Stimulated activated naive CD8-positive, alpha-beta T cell treated with anti-CD3 and anti-CD28 coated beads, Interleukin-15, amount 100 ng/mL, for 72 hours (primary cell): Measurements from ENCODE around the gene ASTL.

Experiments
- ATAC-seq: fragments of 150-1000 bp; cut with Tn5 transposase; 2 replicates; pipeline ENCODE4 v1.10.0; 2021; ENCODE audit warnings: mild to moderate bottlenecking, moderate library complexity
- DNase-seq, 2 donors: peaks; one replicate each; pipeline ENCODE4 v3.0.0; 2021 to 2022
- H3K27ac Mint-ChIP-seq, 2 donors: one replicate each; pipeline ENCODE4 v1.8.0; 2022; ENCODE audit warnings: mild to moderate bottlenecking in 2 of 2, mixed read lengths in 2 of 2, moderate library complexity in 2 of 2
- H3K27me3 Mint-ChIP-seq: one replicate; pipeline ENCODE4 v1.8.0; 2022; ENCODE audit warnings: mixed read lengths
- H3K4me1 Mint-ChIP-seq: one replicate; pipeline ENCODE4 v1.8.0; 2022; ENCODE audit warnings: mild to moderate bottlenecking, mixed read lengths
- H3K4me3 Mint-ChIP-seq, 2 donors: one replicate each; pipeline ENCODE4 v1.8.0; 2022; ENCODE audit warnings: mild to moderate bottlenecking in 2 of 2, mixed read lengths in 2 of 2, moderate library complexity in 1 of 2
- H3K9me3 Mint-ChIP-seq, 2 donors: one replicate each; pipeline ENCODE4 v1.8.0; 2022; ENCODE audit warnings: mixed read lengths in 2 of 2

Gene ASTL

DNA sequence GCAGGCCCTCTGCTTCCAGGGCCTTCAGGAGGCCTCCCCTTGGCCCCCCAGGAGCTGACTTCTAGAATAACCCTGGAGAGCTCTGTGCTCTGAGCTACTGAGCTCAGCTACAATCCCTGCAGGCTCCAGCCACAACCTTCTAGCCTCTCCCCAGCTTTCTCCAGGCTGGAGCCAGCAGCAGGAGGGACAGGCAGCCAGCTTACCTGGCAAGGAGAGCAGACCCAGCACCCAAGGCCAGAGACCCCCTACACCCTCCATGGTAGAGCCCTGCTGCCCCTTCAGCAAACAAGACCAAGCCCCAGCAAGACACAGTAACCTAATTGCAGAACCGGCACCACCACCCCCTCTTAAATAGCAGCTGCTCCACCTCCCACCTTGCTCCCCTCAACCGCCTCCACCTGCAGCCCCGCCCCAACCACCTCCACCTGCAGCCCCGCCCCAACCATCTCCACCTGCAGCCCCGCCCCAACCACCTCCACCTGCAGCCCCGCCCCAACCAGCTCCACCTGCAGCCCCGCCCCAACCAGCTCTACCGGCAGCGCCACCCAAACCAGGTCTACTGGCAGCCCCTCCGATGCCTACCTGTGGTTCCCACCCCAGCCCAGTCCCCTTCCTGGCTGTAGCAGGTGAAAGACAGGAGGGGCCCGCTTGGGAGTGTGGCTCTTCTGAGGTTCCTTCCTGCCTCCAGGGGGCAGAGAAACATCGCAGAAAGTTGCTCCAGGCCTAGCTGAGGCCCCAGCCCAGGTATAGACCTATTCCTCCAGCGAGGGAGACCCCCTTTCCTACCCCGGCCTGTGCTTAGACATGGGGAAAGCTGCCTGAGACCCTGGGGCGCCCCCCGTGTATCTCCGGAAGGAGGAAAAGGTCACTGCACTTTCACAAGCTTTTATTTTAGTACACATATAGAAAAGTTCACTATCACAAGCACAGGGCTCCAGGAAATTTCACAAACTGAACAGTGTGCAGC is at the start of gene ASTL:
Gene ASTL (minus strand): TSS at position 324 of the 967 bp plus-strand sequence. CDS start 66 bp downstream, at position 258.
- DNase-seq (peak; percentile 59 to 77), ATAC-seq (peak; percentile 54)
- Mint-ChIP-seq H3K27ac (peak within 1 kb of the TSS in 1 of 2 donors; percentile 68), H3K27me3 (no peaks in the 10 kb centered on the region), H3K9me3 (no peaks in the 10 kb centered on the region), H3K4me3 (peak within 1 kb of the TSS; percentile 52 to 97), H3K4me1 (peaks cover 51% of the 10 kb centered on the region)

- peaks cover 6% of the 10 kb centered on the region for H3K4me1 Mint-ChIP-seq
- ATAC-seq: no peak
- H3K9me3 Mint-ChIP-seq: no peaks in the 10 kb centered on the region
- H3K27me3 Mint-ChIP-seq: no peaks in the 10 kb centered on the region
- DNase-seq: no peak
- H3K27ac Mint-ChIP-seq: no peak overlapping the region
- H3K4me3 Mint-ChIP-seq: no peak overlapping the region
Observed at GRCh38 chr2:96186562-96186961, 48.3 kb upstream of the ASTL start.

DNA sequence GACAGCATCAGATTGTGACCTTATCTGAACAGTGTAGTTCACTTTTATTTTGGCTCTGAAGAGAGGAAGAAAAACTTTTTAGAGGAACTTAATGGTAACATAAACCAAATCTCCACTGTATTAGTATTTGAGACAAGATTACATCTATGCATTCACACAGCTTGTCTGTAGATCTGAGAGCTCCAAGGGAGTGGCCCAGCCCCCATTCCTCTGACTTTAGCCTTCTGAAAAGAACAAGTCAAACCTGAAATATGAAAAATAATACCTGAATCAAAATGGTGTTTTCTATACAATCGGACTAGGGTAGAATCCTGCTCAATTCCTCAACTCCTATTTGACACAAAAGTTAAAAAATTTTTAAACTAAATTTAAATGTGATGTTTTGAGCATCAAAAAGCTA is 47.2 kb upstream of the ASTL start:
- no peaks in the 10 kb centered on the region for H3K27me3 Mint-ChIP-seq
- H3K4me1 Mint-ChIP-seq: peaks cover 12% of the 10 kb centered on the region
- no peaks in the 10 kb centered on the region for H3K9me3 Mint-ChIP-seq
- peak overlapping the region in 1 of 2 donors; percentile 24 for H3K27ac Mint-ChIP-seq
- DNase-seq (no peak), ATAC-seq (no peak)
- no peak overlapping the region for H3K4me3 Mint-ChIP-seq

GRCh38 chr2:96184989-96185388 is 46.7 kb upstream of the ASTL start:
- Mint-ChIP-seq H3K27me3 (no peaks in the 10 kb centered on the region), H3K9me3 (no peaks in the 10 kb centered on the region), H3K4me1 (peaks cover 12% of the 10 kb centered on the region), H3K4me3 (no peak overlapping the region), H3K27ac (peak overlapping the region in 1 of 2 donors; percentile 24)
- DNase-seq (no peak), ATAC-seq (no peak)

- H3K4me3 Mint-ChIP-seq: no peak overlapping the region
- no peak for DNase-seq
- ATAC-seq: no peak
- no peaks in the 10 kb centered on the region for H3K9me3 Mint-ChIP-seq
- no peak overlapping the region for H3K27ac Mint-ChIP-seq
- H3K4me1 Mint-ChIP-seq: peaks cover 12% of the 10 kb centered on the region
- H3K27me3 Mint-ChIP-seq: no peaks in the 10 kb centered on the region
Observed at GRCh38 chr2:96184188-96184587, 45.9 kb upstream of the ASTL start.

DNA sequence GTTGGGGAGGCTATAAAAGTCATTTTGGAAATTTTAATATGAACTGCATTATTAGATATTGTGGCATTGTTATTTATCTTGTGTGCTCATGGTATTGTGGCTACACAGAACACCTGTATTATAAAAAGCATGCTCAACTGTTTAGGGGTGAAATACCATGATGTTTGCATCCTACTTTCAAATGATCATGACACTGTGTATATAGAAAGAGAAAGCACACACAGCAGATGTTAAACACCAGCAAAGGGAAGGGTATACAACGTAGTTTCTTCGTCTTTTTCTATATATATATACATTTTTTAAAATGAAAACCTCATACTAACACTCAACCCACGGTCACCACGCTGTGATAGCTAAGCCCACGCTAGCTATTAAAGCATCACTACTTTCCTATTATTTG is 43.2 kb upstream of the ASTL start:
- H3K9me3 Mint-ChIP-seq: no peaks in the 10 kb centered on the region
- no peak overlapping the region for H3K4me3 Mint-ChIP-seq
- H3K27me3 Mint-ChIP-seq: no peaks in the 10 kb centered on the region
- peaks cover 12% of the 10 kb centered on the region for H3K4me1 Mint-ChIP-seq
- DNase-seq: no peak
- no peak for ATAC-seq
- H3K27ac Mint-ChIP-seq: no peak overlapping the region

DNA sequence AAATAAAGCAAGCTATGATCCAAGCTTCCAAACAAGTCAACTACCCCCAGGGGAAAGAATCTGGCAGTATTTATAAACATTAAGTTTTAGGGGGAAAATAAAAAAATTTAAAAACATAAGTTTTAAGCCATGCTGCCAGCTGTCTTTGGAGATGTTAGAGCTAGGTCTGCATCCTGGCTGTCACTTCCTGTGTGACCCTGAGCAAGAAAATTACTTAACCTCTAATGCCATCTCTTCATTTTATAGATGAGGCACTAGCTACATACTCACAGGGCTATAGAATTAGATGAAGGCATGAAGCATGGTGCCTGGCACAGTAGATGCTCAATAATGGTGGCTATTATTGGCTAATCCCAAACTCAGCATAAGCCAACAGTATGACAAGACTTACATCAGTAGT is 42.2 kb upstream of the ASTL start:
- H3K4me3 Mint-ChIP-seq: no peak overlapping the region
- peaks cover 12% of the 10 kb centered on the region for H3K4me1 Mint-ChIP-seq
- peak; percentile 31 for ATAC-seq
- no peaks in the 10 kb centered on the region for H3K27me3 Mint-ChIP-seq
- no peaks in the 10 kb centered on the region for H3K9me3 Mint-ChIP-seq
- DNase-seq: no peak
- H3K27ac Mint-ChIP-seq: no peak overlapping the region

DNA sequence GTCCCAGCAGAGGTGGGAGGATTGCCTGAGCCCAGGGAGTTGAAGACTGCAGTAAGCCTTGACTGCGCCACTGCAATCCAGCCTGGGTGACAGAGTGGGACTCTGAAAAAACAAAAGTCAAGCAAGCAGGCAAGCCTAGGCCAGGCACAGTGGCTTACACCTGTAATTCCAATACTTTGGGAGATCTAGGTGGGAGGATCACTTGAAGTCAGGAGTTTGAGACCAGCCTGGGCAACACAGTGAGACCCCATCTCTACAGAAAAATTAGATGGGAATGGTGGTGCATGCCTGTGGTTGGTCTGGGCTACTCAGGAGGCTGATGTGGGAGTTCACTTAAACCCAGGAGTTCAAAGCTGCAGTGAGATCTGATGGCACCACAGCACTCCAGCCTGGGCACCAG is 41.7 kb upstream of the ASTL start:
- H3K27ac Mint-ChIP-seq: no peak overlapping the region
- ATAC-seq (no peak), DNase-seq (no peak)
- no peaks in the 10 kb centered on the region for H3K9me3 Mint-ChIP-seq
- peaks cover 12% of the 10 kb centered on the region for H3K4me1 Mint-ChIP-seq
- no peaks in the 10 kb centered on the region for H3K27me3 Mint-ChIP-seq
- H3K4me3 Mint-ChIP-seq: no peak overlapping the region

DNA sequence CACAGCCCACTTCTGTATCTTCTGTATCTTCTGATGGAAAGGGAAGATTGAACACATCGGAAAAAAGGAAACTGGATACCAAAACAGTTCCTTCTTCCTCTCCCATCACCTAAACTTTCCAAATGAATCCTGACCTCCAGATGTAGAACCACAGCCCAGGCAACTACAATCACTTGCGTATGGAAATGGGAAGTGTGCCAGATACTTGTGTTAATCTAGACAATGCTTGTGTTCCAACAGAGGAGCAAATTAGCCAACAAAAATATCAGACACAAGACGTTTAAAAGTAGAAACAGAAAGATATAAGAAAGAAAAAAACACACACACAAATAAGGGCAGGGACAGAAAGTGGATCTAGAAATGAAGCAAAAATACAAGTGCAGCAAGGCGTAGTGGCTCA is 38.4 kb upstream of the ASTL start:
- H3K4me3 Mint-ChIP-seq: no peak overlapping the region
- H3K4me1 Mint-ChIP-seq: peaks cover 30% of the 10 kb centered on the region
- no peak overlapping the region for H3K27ac Mint-ChIP-seq
- no peak for DNase-seq
- no peaks in the 10 kb centered on the region for H3K9me3 Mint-ChIP-seq
- no peak for ATAC-seq
- H3K27me3 Mint-ChIP-seq: no peaks in the 10 kb centered on the region

DNA sequence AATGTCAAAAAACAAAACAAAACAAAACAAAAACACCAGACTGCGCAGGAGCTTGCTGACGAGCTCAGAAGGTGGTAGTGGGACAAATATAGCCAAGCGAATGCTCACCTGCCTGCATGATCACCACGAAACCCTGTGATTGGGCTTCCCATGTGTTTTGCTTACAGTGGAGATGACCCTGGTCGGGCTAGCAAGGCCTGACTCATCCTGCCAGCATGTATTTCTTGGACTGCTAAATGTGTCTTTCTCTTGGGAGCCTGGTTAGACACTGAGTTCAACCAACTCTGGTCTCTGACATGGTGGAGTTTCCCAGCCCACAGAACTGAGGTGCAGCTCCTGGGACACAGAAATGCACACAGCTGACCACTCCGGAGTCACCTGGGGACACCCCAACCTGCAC is 37.6 kb upstream of the ASTL start:
- no peak overlapping the region for H3K4me3 Mint-ChIP-seq
- H3K9me3 Mint-ChIP-seq: no peaks in the 10 kb centered on the region
- DNase-seq: no peak
- H3K4me1 Mint-ChIP-seq: peaks cover 28% of the 10 kb centered on the region
- no peaks in the 10 kb centered on the region for H3K27me3 Mint-ChIP-seq
- no peak overlapping the region for H3K27ac Mint-ChIP-seq
- no peak for ATAC-seq

DNA sequence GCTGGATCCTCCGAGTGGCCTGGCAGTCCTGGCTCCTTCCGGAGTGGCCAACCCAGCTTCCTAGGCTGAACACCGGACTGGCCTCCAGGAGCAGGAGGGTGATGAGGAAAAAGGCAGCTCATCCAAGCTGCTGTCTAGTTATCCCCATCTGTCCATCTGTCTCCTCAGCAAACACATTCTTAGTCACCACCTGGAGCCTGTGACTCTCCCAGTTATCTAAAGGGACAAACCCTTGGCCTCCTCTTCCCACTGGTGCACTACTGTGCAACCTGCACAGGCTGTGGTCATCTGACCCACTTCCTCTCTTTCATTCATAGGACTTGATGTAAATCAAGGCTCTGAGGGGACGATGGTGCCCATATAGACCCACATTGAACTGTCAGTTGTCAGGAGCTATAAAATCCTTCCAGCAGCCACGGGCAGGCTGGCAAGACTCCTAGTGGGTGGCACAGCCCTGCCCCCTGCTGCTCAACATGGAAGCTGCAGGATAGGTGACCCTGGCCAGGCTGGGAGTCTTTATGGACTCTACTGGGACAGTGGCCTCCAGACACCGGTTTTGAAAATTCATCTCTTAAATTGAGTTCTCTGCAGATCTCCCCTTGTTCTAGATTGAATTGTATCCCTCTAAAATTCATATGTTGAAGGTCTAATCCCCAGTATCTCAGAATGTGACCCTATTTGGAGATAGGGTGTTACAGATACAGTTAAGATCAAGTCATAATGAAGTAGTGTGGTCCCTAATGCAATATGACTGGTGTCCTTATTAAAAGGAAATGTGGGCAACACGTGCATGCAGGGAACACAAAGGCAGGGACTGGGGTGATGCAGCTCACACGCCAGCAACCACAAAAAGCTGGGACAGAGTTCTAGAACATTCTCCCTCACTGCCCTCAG is 36.2 kb upstream of the ASTL start:
- H3K9me3 Mint-ChIP-seq: peaks cover 4 to 9% of the 10 kb centered on the region in 2 donors
- H3K27ac Mint-ChIP-seq: peak overlapping the region; percentile 14 to 19
- DNase-seq (peak; percentile 82 to 85), ATAC-seq (peak; percentile 98)
- peaks cover 24% of the 10 kb centered on the region for H3K4me1 Mint-ChIP-seq
- peak overlapping the region; percentile 24 to 26 for H3K4me3 Mint-ChIP-seq
- no peaks in the 10 kb centered on the region for H3K27me3 Mint-ChIP-seq

GRCh38 chr2:96171831-96172230 is 33.5 kb upstream of the ASTL start:
- Mint-ChIP-seq H3K27ac (no peak overlapping the region), H3K4me1 (peaks cover 50% of the 10 kb centered on the region)

GRCh38 chr2:96170626-96171025 is 32.3 kb upstream of the ASTL start:
- peak overlapping the region in 1 of 2 donors; percentile 33 for H3K27ac Mint-ChIP-seq
- H3K27me3 Mint-ChIP-seq: no peaks in the 10 kb centered on the region
- no peak for DNase-seq
- H3K9me3 Mint-ChIP-seq: peaks cover 4 to 9% of the 10 kb centered on the region in 2 donors
- H3K4me1 Mint-ChIP-seq: peaks cover 56% of the 10 kb centered on the region
- no peak overlapping the region for H3K4me3 Mint-ChIP-seq
- ATAC-seq: no peak

More at GRCh38 chr2:96171831-96172230, 33.5 kb upstream of the ASTL start:
- ATAC-seq (no peak), DNase-seq (no peak)
- H3K27me3 Mint-ChIP-seq: no peaks in the 10 kb centered on the region
- peaks cover 4 to 9% of the 10 kb centered on the region in 2 donors for H3K9me3 Mint-ChIP-seq
- no peak overlapping the region for H3K4me3 Mint-ChIP-seq

- Mint-ChIP-seq H3K9me3 (peaks cover 4 to 9% of the 10 kb centered on the region in 2 donors), H3K4me3 (no peak overlapping the region), H3K27me3 (no peaks in the 10 kb centered on the region), H3K4me1 (peaks cover 60% of the 10 kb centered on the region), H3K27ac (no peak overlapping the region)
- DNase-seq (no peak), ATAC-seq (no peak)
Observed at GRCh38 chr2:96169868-96170507, 31.7 kb upstream of the ASTL start.

- peak overlapping the region in 1 of 2 donors; percentile 97 for H3K27ac Mint-ChIP-seq
- H3K4me3 Mint-ChIP-seq: peak overlapping the region in 1 of 2 donors; percentile 10
- H3K27me3 Mint-ChIP-seq: no peaks in the 10 kb centered on the region
- DNase-seq (no peak), ATAC-seq (no peak)
- peaks cover 4 to 9% of the 10 kb centered on the region in 2 donors for H3K9me3 Mint-ChIP-seq
- peaks cover 68% of the 10 kb centered on the region for H3K4me1 Mint-ChIP-seq
Observed at GRCh38 chr2:96167407-96168013, 29.2 kb upstream of the ASTL start.
